HCT116 (cell line): ENCODE measurements around the gene CUBN. TPM values are rescaled to one million over a fixed set of nuclear protein-coding genes. Genes with fewer than 3 reads are reported as not detected.

Experiments used
- ATAC-seq: fragments of 200-7000 bp; cut with Tn5 transposase; 2 replicates; pipeline ENCODE4 v1.9.1; 2020; ENCODE audit warnings: mild to moderate bottlenecking, moderate library complexity
- BruUV-seq: library from RNA; stranded (reverse); fragments of 400-500 nt; replicated peaks from 2 replicates; lab custom pipeline; 2021; lab: Mats Ljungman, UMichigan
- CTCF ChIA-PET: fragments of 300-600 bp; sonication (Branson Sonifier 250); formaldehyde crosslinking; loops from one replicate; lab custom pipeline; 2021; ENCODE audit warnings: antibody characterized with exemption; lab: Charles Lee
- POLR2A ChIA-PET: fragments of 300-600, 350-600 bp; sonication (Branson Sonifier 250); formaldehyde crosslinking; loops from one replicate; lab custom pipeline; 2021; ENCODE audit warnings: antibody characterized with exemption; lab: Charles Lee
- RAD21 ChIA-PET, 2 experiments: fragments of 300-600 bp; sonication (Branson Sonifier 250); formaldehyde crosslinking; loops; one replicate each; lab custom pipeline; 2023; ENCODE audit warnings: low total read pairs in 2 of 2; ENCODE audit not compliant: uncharacterized antibody in 2 of 2, unreplicated experiment in 2 of 2, low non-redundant PET in 1 of 2; lab: Charles Lee
- DNase-seq: peaks from one replicate; pipeline ENCODE4 v3.0.0-alpha.2; 2010; ENCODE audit warnings: low read depth, low spot score
- H2AFZ ChIP-seq: fragments of 200-600 bp; shearing (Covaris generic), sonication (generic); 2 replicates; pipeline ENCODE4 v1.6.1; 2017; ENCODE audit warnings: low read depth, mixed run types, mixed read lengths, antibody characterized with exemption, low read length; ENCODE audit not compliant: poor library complexity, severe bottlenecking
- H3K27ac ChIP-seq: 2 replicates; pipeline ENCODE4 v1.5.1; 2012; ENCODE audit warnings: low read depth, low read length
- H3K27me3 ChIP-seq: fragments of 200-600 bp; sonication (generic); 2 replicates; pipeline ENCODE4 v1.6.1; 2016; ENCODE audit warnings: mixed run types, low read length, mixed read lengths; ENCODE audit not compliant: insufficient read depth
- H3K36me3 ChIP-seq, 2 experiments: fragments of 200-500 bp in 1 of 2; fragments of 200-600 bp in 1 of 2; sonication (Bioruptor generic) in 1 of 2; sonication (generic) in 1 of 2; 2 replicates each; pipeline versions ENCODE4 v1.5.1 to v1.6.1; 2014 to 2016; ENCODE audit warnings: low read length in 2 of 2, inconsistent platforms in 1 of 2, mixed read lengths in 1 of 2, mixed run types in 1 of 2; ENCODE audit not compliant: insufficient read depth in 2 of 2, control insufficient read depth in 1 of 2
- H3K4me1 ChIP-seq, 2 experiments: fragments of 200-600 bp in 1 of 2; sonication (generic) in 1 of 2; 2 replicates each; pipeline versions ENCODE4 v1.5.1 to v1.6.1; 2012 to 2017; ENCODE audit warnings: low read length in 2 of 2, inconsistent platforms in 1 of 2, mild to moderate bottlenecking in 1 of 2, mixed read lengths in 1 of 2, mixed run types in 1 of 2, moderate library complexity in 1 of 2; ENCODE audit not compliant: insufficient read depth in 2 of 2, control insufficient read depth in 1 of 2
- H3K4me2 ChIP-seq: fragments of 200-600 bp; sonication (generic); 2 replicates; pipeline ENCODE4 v1.6.1; 2017; ENCODE audit warnings: mixed run types, low read length, mixed read lengths
- H3K4me3 ChIP-seq, 2 experiments: fragments of 200-600 bp in 1 of 2; sonication (generic) in 1 of 2; replicated peaks in 1 of 2; 2 replicates each; pipeline ENCODE4 v1.5.1; 2011 to 2016; ENCODE audit warnings: low read length in 2 of 2, control low read depth in 1 of 2, low read depth in 1 of 2, mild to moderate bottlenecking in 1 of 2, mixed read lengths in 1 of 2, mixed run types in 1 of 2
- H3K79me2 ChIP-seq: fragments of 200-600 bp; sonication (generic); 2 replicates; pipeline ENCODE4 v1.6.1; 2017; ENCODE audit warnings: mild to moderate bottlenecking, mixed run types, low read length, moderate library complexity, mixed read lengths; ENCODE audit not compliant: insufficient read depth
- H3K9ac ChIP-seq: fragments of 200-600 bp; sonication (generic); 2 replicates; pipeline ENCODE4 v1.6.1; 2016; ENCODE audit warnings: low read length, mixed read lengths
- H3K9me2 ChIP-seq: fragments of 200-600 bp; sonication (generic), shearing (Covaris generic); 2 replicates; pipeline ENCODE4 v1.6.1; 2017; ENCODE audit warnings: mixed run types, mild to moderate bottlenecking, moderate library complexity; ENCODE audit not compliant: insufficient read depth
- H3K9me3 ChIP-seq, 2 experiments: fragments of 200-500 bp in 1 of 2; fragments of 200-600 bp in 1 of 2; sonication (Bioruptor generic) in 1 of 2; sonication (generic) in 1 of 2; 2 replicates each; pipeline ENCODE4 v1.6.1; 2014 to 2017; ENCODE audit warnings: low read length in 2 of 2, mixed read lengths in 2 of 2, inconsistent platforms in 1 of 2, low read depth in 1 of 2, mild to moderate bottlenecking in 1 of 2, mixed run types in 1 of 2, moderate library complexity in 1 of 2; ENCODE audit not compliant: control insufficient read depth in 1 of 2, insufficient read depth in 1 of 2
- H4K20me1 ChIP-seq: fragments of 200-600 bp; sonication (generic), shearing (Covaris generic); 2 replicates; pipeline ENCODE4 v1.6.1; 2017; ENCODE audit warnings: mixed run types, mild to moderate bottlenecking, moderate library complexity; ENCODE audit not compliant: insufficient read depth
- ATF3 ChIP-seq: IDR thresholded peaks from 2 replicates; pipeline ENCODE4 v1.6.1; 2012
- CEBPB ChIP-seq: IDR thresholded peaks from 2 replicates; pipeline ENCODE4 v1.6.1; 2012; ENCODE audit warnings: low read depth
- CTCF ChIP-seq, 3 experiments: fragments of 200-600 bp in 1 of 3; sonication (generic) in 1 of 3; IDR thresholded peaks in 2 of 3; conservative IDR thresholded peaks in 1 of 3; 2 replicates each; pipeline ENCODE4 v1.5.1; 2012 to 2017; ENCODE audit warnings: low read depth in 2 of 3, low read length in 2 of 3, antibody characterized with exemption in 1 of 3, borderline replicate concordance in 1 of 3, control low read depth in 1 of 3, mild to moderate bottlenecking in 1 of 3, mixed read lengths in 1 of 3, mixed run types in 1 of 3, moderate library complexity in 1 of 3; ENCODE audit not compliant: insufficient read depth in 1 of 3
- ELF1 ChIP-seq: IDR thresholded peaks from 2 replicates; pipeline ENCODE4 v1.6.1; 2012; ENCODE audit warnings: low read depth, borderline replicate concordance
- EZH2phosphoT487 ChIP-seq: fragments of 200-600 bp; IDR thresholded peaks from 2 replicates; pipeline ENCODE4 v1.6.1; 2018; ENCODE audit warnings: antibody characterized with exemption, borderline replicate concordance
- FOSL1 ChIP-seq: IDR thresholded peaks from 2 replicates; pipeline ENCODE4 v1.6.1; 2012; ENCODE audit warnings: low read depth
- JUND ChIP-seq: IDR thresholded peaks from 2 replicates; pipeline ENCODE4 v1.6.1; 2012
- POLR2A ChIP-seq: IDR thresholded peaks from 2 replicates; pipeline ENCODE4 v1.7.0; 2011; ENCODE audit warnings: borderline replicate concordance; ENCODE audit not compliant: insufficient read depth, insufficient read length; ENCODE audit errors: extremely low read depth
- RAD21 ChIP-seq: IDR thresholded peaks from 2 replicates; pipeline ENCODE4 v1.6.1; 2012; ENCODE audit warnings: low read depth, mild to moderate bottlenecking
- SP1 ChIP-seq: IDR thresholded peaks from 2 replicates; pipeline ENCODE4 v1.6.1; 2012; ENCODE audit warnings: low read depth
- SRF ChIP-seq: IDR thresholded peaks from 2 replicates; pipeline ENCODE4 v1.6.1; 2012; ENCODE audit warnings: low read depth
- TCF7L2 ChIP-seq: IDR thresholded peaks from 2 replicates; pipeline ENCODE4 v1.7.0; 2011; ENCODE audit warnings: borderline replicate concordance, inconsistent platforms; ENCODE audit not compliant: insufficient read depth, insufficient read length; ENCODE audit errors: extremely low read depth
- YY1 ChIP-seq: IDR thresholded peaks from 2 replicates; pipeline ENCODE4 v1.6.1; 2011; ENCODE audit warnings: low read length, low read depth, moderate library complexity, mild to moderate bottlenecking; ENCODE audit not compliant: insufficient replicate concordance; ENCODE audit errors: extremely low read depth
- ZFX ChIP-seq: fragments of 450-650 bp; IDR thresholded peaks from 2 replicates; pipeline ENCODE4 v1.6.1; 2017
- ZNF274 ChIP-seq: fragments of 200-500 bp; sonication (Bioruptor generic); IDR thresholded peaks from 2 replicates; pipeline ENCODE4 v1.6.1; 2014; ENCODE audit warnings: mild to moderate bottlenecking, low read depth, low read length, inconsistent platforms
- intact Hi-C: fragments of 100-400 bp; cut with micrococcal nuclease; formaldehyde crosslinking; loops from 2 replicates; pipeline ENCODE4 v1.10.0; 2022
- total RNA-seq: library from RNA; stranded (reverse); gene quantifications from one replicate; pipeline ENCODE4 v1.2.1, GENCODE V29; 2021; ENCODE audit not compliant: unreplicated experiment

CUBN gene
- total RNA-seq, 1 experiment from 2014 or later = 1.2 TPM

- no peak overlapping the region for H3K4me2 ChIP-seq
- POLR2A ChIA-PET = no interaction called here
- no peaks in the 10 kb centered on the region for H3K9me3 ChIP-seq
- no peaks in the 10 kb centered on the region for H3K79me2 ChIP-seq
- H3K27ac ChIP-seq = no peak overlapping the region
- BruUV-seq = no TSS peak
- H3K27me3 ChIP-seq = no peaks in the 10 kb centered on the region
- DNase-seq (no peak), ATAC-seq (no peak)
- CTCF ChIA-PET = no interaction called here
- TF ChIP-seq TCF7L2 (no peak), JUND (no peak), RAD21 (no peak), ELF1 (no peak)
- H3K36me3 ChIP-seq = no peaks in the 10 kb centered on the region
- H2AFZ ChIP-seq = no peak overlapping the region
- H3K4me1 ChIP-seq = no peaks in the 10 kb centered on the region
- H3K9me2 ChIP-seq = no peaks in the 10 kb centered on the region
- intact Hi-C loops = no loop called here
- H3K9ac ChIP-seq = no peak overlapping the region
- no peak overlapping the region for H3K4me3 ChIP-seq
- RAD21 ChIA-PET = no interaction called here
- no peaks in the 10 kb centered on the region for H4K20me1 ChIP-seq
Measured at GRCh38 chr10:17147884-17148489, 18.4 kb upstream of the CUBN start.

- DNase-seq (no peak), ATAC-seq (no peak)
- Histone ChIP-seq H3K4me3 (no peak overlapping the region), H3K9me2 (no peaks in the 10 kb centered on the region), H3K4me1 (no peaks in the 10 kb centered on the region), H2AFZ (no peak overlapping the region), H3K27ac (no peak overlapping the region), H4K20me1 (no peaks in the 10 kb centered on the region), H3K79me2 (no peaks in the 10 kb centered on the region), H3K9me3 (no peaks in the 10 kb centered on the region), H3K36me3 (no peaks in the 10 kb centered on the region), H3K4me2 (no peak overlapping the region), H3K9ac (no peak overlapping the region), H3K27me3 (no peaks in the 10 kb centered on the region)
- CTCF ChIA-PET = no interaction called here
- POLR2A ChIA-PET = no interaction called here
- BruUV-seq = no TSS peak
- TF ChIP-seq ZFX (no peak), SP1 (no peak), EZH2phosphoT487 (no peak), CEBPB (no peak), CTCF (IDR thresholded peaks at IDR 0.05 in 2 of 3, conservative IDR thresholded peaks at IDR 0.05 in 1 of 3; ENCODE audit: borderline replicate concordance in 1 of 3, insufficient read depth in 1 of 3, low read depth in 2 of 3, low read length in 2 of 3) (no peak), RAD21 (no peak), JUND (no peak), YY1 (no peak), SRF (no peak), ATF3 (no peak), ZNF274 (no peak), FOSL1 (no peak), POLR2A (no peak)
- RAD21 ChIA-PET = no interaction called here
- intact Hi-C loops = no loop called here
Measured at GRCh38 chr10:17146892-17147291, 17.3 kb upstream of the CUBN start.
